T-helper 1 cell treated with Interleukin-12 subunit alpha and Interleukin-12 subunit beta and Interleukin-4 antibody, amounts not matched to agents 30 ng/mL and 1 ng/mL, for 36 hours (primary cell): ENCODE results near the gene DIMT1. TPM values are rescaled to one million over a fixed set of nuclear protein-coding genes. Genes with fewer than 3 reads are reported as not detected.

Experiments
- intact Hi-C: fragments of 100-400 bp; cut with micrococcal nuclease; formaldehyde crosslinking; loops from one replicate; pipeline ENCODE4 v1.15.1; 2024
- total RNA-seq: library from RNA; stranded (reverse); gene quantifications from 2 replicates; pipeline ENCODE4 v1.2.3, GENCODE V29; 2022

Gene DIMT1
- total RNA-seq, 1 donor from 2014 or later = 22.8 TPM

- intact Hi-C loops = no loop called here
Observed at GRCh38 chr5:62372600-62372999, 31.1 kb downstream of the DIMT1 start.

GRCh38 chr5:62371409-62371808 lies 32.3 kb downstream of the DIMT1 start:
- intact Hi-C loops = no loop called here

- intact Hi-C loops = no loop called here
Observed at GRCh38 chr5:62369039-62369438, 34.7 kb downstream of the DIMT1 start.

- intact Hi-C loops = loop anchor here (2.0 kb wide), 1 partner anchor 14 kb away; no protein-coding TSS in a partner anchor
Observed at GRCh38 chr5:62362701-62363100, 41.0 kb downstream of the DIMT1 start.

- intact Hi-C loops = loop anchor here (1.0 to 2.0 kb wide), 3 partner anchors 47 to 130 kb away; partner anchors contain the start of gene DIMT1
Observed at GRCh38 chr5:62354028-62354874, 49.5 kb downstream of the DIMT1 start.

- intact Hi-C loops = no loop called here
Observed at GRCh38 chr5:62348723-62349481, 54.8 kb downstream of the DIMT1 start.

- intact Hi-C loops = no loop called here
Observed at GRCh38 chr5:62347928-62348327, 55.8 kb downstream of the DIMT1 start.

- intact Hi-C loops = no loop called here
Observed at GRCh38 chr5:62346748-62347147, 57.0 kb downstream of the DIMT1 start.

- intact Hi-C loops = no loop called here
Observed at GRCh38 chr5:62343428-62343827, 60.3 kb downstream of the DIMT1 start.

- intact Hi-C loops = loop anchor here (1.0 kb wide), 1 partner anchor 11 kb away; no protein-coding TSS in a partner anchor
Observed at GRCh38 chr5:62342476-62342837, 61.2 kb downstream of the DIMT1 start.

- intact Hi-C loops = loop anchor here (1.0 kb wide), 1 partner anchor 11 kb away; no protein-coding TSS in a partner anchor
Observed at GRCh38 chr5:62341783-62342475, 61.8 kb downstream of the DIMT1 start.

GRCh38 chr5:62340979-62341378 lies 62.7 kb downstream of the DIMT1 start:
- intact Hi-C loops = loop anchor here (1.0 kb wide), 1 partner anchor 35 kb away; the partner anchor contains the start of gene KIF2A

GRCh38 chr5:62340392-62340791 lies 63.3 kb downstream of the DIMT1 start:
- intact Hi-C loops = loop anchor here (1.0 kb wide), 1 partner anchor 34 kb away; the partner anchor contains the start of gene KIF2A

Other genes starting within 250 kb of the DIMT1 start
- 176 and 182 TPM in 2 replicates for gene KIF2A, start 97.7 kb downstream of the DIMT1 start, total RNA-seq
- gene IPO11, start 8.9 kb upstream of the DIMT1 start, total RNA-seq = 27.2 and 29.1 TPM in 2 replicates
- gene LRRC70, start 174.9 kb upstream of the DIMT1 start, total RNA-seq = 0.63 and 1.1 TPM in 2 replicates